ENCODE results near the gene PPBP. TPM values are rescaled to one million over a fixed set of nuclear protein-coding genes. Genes with fewer than 3 reads are reported as not detected.
"Not testable (repeated sequence)": the region's sequence is repeated elsewhere in the genome, so short reads cannot be mapped to it uniquely, and the experiment has no call there.

PPBP gene
- total RNA-seq, 1 donor from 2014 or later: not detected

- DNase-seq (ENCODE audit: low read depth, low spot score): not testable (repeated sequence)
These were observed 37.5 kb downstream of the PPBP start for GRCh38 chr4:73950376-73950920.

- DNase-seq (ENCODE audit: low read depth, low spot score): no peak
These were observed 38.8 kb downstream of the PPBP start for GRCh38 chr4:73948990-73949706.

- DNase-seq (ENCODE audit: low read depth, low spot score): no peak
These were observed 39.7 kb downstream of the PPBP start for GRCh38 chr4:73948291-73948690.

GRCh38 chr4:73947239-73947985 is 40.6 kb downstream of the PPBP start:
- no peak for DNase-seq (ENCODE audit: low read depth, low spot score)

GRCh38 chr4:73945674-73946449 is 42.1 kb downstream of the PPBP start:
- no peak for DNase-seq (ENCODE audit: low read depth, low spot score)

GRCh38 chr4:73945140-73945539 is 42.9 kb downstream of the PPBP start:
- DNase-seq (ENCODE audit: low read depth, low spot score): no peak

GRCh38 chr4:73944061-73944875 is 43.7 kb downstream of the PPBP start:
- DNase-seq (ENCODE audit: low read depth, low spot score): no peak

GRCh38 chr4:73943555-73943954 is 44.4 kb downstream of the PPBP start:
- no peak for DNase-seq (ENCODE audit: low read depth, low spot score)

- DNase-seq (ENCODE audit: low read depth, low spot score): no peak
These were observed 51.0 kb downstream of the PPBP start for GRCh38 chr4:73936969-73937368.

Other genes starting within 250 kb of the PPBP start
- 311 and 535 TPM in 2 replicates for gene CXCL8, start 247.6 kb downstream of the PPBP start, total RNA-seq
- 3.0 and 18.3 TPM in 2 replicates for gene CXCL6, start 151.5 kb downstream of the PPBP start, total RNA-seq
- gene PF4V1, start 134.9 kb downstream of the PPBP start, total RNA-seq: 1.1 TPM in 1 of 2 replicates, not detected in the other
- gene CXCL1, start 118.8 kb downstream of the PPBP start, total RNA-seq: 53.3 and 90.8 TPM in 2 replicates
- 0.18 TPM in 1 of 2 replicates, not detected in the other for gene PF4, start 6.2 kb downstream of the PPBP start, total RNA-seq
- 0.13 and 1.3 TPM in 2 replicates for gene CXCL5, start 10.5 kb upstream of the PPBP start, total RNA-seq
- gene CXCL3, start 50.5 kb upstream of the PPBP start, total RNA-seq: 1.2 and 1.5 TPM in 2 replicates
- 12.1 and 22.5 TPM in 2 replicates for gene CXCL2, start 111.0 kb upstream of the PPBP start, total RNA-seq
- gene MTHFD2L, start 169.9 kb upstream of the PPBP start, total RNA-seq: 24.3 and 24.7 TPM in 2 replicates

Measured in pulmonary artery endothelial cell (primary cell).